NCI-H460 (cell line): Measurements from ENCODE around the gene GNS. TPM values are rescaled to one million over a fixed set of nuclear protein-coding genes. Genes with fewer than 3 reads are reported as not detected.
"Not testable (repeated sequence)": the region's sequence is repeated elsewhere in the genome, so short reads cannot be mapped to it uniquely, and the experiment has no call there.

Source experiments
- DNase-seq: peaks from one replicate; pipeline ENCODE4 v3.0.0-alpha.2; 2016; ENCODE audit warnings: low read depth; ENCODE audit errors: extremely low read depth
- total RNA-seq: library from RNA; depleted of rRNA; stranded (reverse); fragments of >200 nt; shearing (Covaris generic); gene quantifications from 2 replicates; pipeline ENCODE4 v1.2.3, GENCODE V29; 2014

GNS gene
- total RNA-seq, 1 experiment from 2014 or later: 139 TPM

DNA sequence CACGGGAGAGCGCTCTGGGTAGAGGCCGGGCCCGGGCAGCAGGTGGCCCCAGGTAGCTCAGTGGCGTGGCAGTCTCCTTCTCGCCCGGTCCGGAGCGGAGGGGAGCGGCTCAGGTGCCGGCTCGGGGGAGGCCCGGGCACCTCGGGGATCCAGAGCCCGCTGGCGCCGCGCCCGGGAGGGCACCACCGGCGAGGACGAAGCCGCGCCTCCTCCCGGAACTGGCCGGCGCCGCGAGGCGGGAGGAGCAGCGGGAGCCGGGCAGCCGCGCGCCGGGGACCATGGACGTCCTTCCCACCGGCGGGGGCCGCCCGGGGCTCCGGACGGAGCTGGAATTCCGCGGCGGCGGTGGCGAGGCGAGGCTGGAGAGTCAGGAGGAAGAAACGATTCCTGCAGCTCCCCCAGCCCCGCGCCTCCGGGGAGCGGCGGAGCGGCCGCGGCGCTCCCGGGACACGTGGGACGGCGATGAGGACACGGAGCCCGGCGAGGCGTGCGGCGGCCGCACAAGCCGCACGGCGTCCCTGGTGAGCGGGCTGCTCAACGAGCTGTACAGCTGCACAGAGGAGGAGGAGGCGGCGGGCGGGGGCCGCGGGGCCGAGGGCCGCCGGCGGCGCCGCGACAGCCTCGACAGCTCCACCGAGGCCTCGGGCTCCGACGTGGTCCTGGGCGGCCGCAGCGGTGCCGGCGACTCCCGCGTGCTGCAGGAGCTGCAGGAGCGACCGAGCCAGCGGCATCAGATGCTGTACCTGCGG lies 21.5 kb upstream of the GNS start:
- no peak for DNase-seq

- no peak for DNase-seq
These were observed 20.9 kb upstream of the GNS start for GRCh38 chr12:64780132-64780530.

- DNase-seq: no peak
These were observed 20.3 kb upstream of the GNS start for GRCh38 chr12:64779354-64779974.

DNA sequence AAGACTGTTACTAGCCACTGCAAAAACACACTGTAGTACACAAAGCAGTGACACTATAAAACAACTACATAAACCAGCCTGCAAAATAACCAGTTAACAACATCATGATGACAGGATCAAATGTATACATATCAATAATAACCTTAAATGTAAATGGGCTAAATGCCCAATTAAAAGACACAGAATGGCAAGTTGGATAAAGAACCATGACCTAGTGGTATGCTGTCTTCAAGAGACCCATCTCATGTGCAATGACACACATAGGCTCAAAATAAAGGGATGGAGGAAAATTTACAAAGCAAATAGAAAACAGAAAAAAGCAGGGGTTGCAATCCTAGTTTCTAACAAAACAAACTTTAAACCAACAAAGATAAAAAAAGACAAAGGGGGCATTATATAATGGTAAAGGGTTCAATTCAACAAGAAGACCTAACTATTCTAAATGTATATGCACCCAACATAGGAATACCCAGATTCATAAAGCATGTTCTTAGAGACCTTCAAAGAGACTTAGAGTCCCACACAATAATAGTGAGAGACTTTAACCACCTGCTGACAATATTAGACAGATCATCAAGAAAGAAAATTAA lies 16.0 kb upstream of the GNS start:
- not testable (repeated sequence) for DNase-seq

- DNase-seq: no peak
These were observed 14.2 kb upstream of the GNS start for GRCh38 chr12:64773386-64773785.

- DNase-seq: no peak
These were observed 8.3 kb upstream of the GNS start for GRCh38 chr12:64767495-64767894.

DNA sequence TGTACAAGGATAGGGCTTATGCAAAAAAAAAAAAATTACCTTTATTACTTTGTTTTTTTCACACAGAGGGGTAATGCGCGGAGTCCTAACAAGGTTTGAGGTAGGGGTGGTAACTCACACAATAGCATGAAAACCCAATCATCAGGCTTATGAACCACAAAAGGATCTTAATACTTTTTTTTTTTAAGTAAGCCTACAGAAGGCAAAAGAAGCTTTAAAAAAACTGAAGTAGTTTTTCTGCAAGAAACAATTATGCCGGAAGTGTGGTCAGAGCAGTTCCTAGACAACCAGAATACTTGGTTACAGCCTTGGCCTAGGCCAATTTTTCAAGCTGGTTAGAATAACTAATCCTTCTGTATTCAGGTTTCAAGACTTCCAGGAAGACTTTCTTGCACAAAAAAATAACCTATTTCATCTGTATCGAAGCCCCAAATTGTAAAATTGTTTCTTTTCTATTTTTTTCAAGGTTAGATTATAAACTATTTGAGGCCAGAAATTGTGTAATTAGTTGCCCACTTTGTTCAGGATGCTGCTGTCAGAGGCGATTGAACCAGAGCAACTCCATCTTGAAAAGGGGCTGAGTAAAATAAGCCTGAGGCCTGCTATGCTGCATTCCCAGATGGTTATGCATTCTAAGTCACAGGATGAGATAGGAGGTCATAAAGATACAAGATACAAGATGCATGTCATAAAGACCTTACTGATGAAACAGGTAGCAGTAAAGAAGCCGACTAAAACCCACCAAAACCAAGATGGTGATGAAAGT lies 1.8 kb upstream of the GNS start:
- DNase-seq: no peak

DNA sequence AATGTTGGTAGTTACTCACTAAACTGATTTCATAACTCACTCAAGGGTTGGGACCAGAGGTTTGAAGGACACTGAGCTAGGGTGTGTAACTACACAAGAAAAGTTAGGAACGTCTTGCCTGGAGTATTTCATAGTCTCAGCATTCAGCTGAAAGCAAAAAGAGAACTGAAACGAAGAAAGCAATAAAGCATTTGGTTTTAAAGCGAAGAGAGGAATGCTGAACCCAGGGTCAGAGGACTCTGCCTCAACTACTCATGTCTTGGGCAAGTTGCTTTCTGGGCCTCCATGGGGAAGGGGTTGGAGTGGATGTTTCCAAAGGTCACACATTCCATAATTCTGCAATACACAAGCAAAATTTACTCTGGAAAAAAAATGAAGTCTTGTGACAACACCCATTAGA lies 1.4 kb downstream of the GNS start:
- DNase-seq: no peak

DNA sequence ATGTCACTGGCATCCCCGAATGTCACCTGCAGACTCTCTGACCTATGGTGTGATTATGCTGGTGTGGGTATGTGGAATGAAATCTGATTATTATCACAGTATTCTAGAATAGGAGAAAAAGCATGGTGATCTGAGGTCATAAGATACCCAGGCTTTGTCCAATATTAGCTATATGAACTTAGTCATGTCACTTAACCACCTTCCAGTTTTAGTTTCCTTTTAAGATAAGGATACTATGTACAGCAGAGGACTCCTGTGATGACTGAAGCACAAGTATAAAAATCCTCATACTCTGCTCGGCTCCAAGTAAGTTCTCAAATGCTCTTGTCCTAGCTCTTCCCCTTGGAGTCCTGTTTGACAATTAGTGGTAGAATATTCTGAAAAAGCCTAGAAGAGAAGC lies 2.8 kb downstream of the GNS start:
- DNase-seq: no peak

DNA sequence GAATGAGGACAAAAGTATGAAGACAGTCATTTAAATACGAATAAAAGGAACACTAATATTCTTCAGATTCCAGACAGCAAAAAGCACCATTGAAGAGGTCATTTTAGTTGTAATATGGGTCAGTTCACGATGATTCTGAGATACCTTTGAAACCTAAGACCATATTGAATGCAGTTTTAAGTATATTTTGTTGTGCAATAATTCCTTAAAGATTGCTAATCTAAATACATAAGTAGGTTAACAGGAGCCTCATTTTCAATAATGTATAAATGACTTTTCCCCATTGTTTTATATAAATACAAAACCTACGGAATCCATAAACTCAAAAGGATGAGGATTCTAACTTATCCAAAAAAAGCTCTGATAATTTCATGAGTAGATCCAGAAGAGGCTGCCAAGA lies 5.8 kb downstream of the GNS start:
- DNase-seq: no peak

- DNase-seq: no peak
These were observed 6.4 kb downstream of the GNS start for GRCh38 chr12:64752833-64753238.

GRCh38 chr12:64752032-64752431 lies 7.2 kb downstream of the GNS start:
- no peak for DNase-seq

- DNase-seq: no peak
These were observed 9.6 kb downstream of the GNS start for GRCh38 chr12:64749461-64750200.

GRCh38 chr12:64747695-64748094 lies 11.5 kb downstream of the GNS start:
- no peak for DNase-seq

- no peak for DNase-seq
These were observed 12.5 kb downstream of the GNS start for GRCh38 chr12:64746663-64747062.

DNA sequence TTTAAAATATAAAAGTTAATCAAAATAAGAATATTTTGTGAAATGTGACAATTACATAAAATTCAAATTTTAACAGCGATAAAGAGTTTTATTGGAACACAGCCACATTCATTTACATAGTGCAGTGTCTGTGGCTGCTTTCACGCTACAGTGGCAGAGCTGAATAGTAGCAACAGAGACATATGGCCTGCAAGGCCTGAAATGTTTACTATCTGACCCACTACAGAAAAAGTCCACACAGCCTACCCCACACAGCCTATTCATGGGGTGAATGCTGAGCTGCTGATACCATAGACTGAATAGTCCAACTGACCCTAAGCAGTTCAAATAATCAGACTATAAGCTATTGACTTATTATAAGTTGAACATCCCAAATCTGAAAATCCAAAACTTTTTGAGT lies 13.2 kb downstream of the GNS start:
- no peak for DNase-seq

DNA sequence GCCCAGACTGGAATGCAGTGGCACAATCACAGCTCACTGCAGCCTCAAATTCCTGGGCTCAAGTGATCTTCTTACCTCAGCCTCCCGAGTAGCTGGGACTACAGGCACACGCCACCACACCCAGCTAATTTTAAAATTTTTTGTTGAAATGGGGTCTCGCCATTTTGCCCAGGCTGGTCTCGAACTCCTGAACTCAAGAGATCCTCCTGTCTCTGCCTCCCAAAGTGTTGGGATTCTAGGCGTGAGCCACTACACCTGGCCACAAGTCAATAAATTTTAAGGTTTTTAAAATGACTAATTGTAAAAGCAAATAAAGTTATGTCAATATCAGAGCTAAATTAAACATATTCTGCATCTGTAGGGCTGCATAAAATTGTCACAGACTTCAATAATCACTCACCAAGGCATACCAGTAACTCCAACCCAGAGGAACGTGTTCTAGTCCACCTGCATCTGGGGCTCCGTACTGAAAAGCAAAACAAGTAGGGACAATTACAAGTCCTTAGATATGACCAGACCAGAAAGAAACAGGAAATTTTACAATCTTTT lies 13.9 kb downstream of the GNS start:
- DNase-seq: no peak

DNA sequence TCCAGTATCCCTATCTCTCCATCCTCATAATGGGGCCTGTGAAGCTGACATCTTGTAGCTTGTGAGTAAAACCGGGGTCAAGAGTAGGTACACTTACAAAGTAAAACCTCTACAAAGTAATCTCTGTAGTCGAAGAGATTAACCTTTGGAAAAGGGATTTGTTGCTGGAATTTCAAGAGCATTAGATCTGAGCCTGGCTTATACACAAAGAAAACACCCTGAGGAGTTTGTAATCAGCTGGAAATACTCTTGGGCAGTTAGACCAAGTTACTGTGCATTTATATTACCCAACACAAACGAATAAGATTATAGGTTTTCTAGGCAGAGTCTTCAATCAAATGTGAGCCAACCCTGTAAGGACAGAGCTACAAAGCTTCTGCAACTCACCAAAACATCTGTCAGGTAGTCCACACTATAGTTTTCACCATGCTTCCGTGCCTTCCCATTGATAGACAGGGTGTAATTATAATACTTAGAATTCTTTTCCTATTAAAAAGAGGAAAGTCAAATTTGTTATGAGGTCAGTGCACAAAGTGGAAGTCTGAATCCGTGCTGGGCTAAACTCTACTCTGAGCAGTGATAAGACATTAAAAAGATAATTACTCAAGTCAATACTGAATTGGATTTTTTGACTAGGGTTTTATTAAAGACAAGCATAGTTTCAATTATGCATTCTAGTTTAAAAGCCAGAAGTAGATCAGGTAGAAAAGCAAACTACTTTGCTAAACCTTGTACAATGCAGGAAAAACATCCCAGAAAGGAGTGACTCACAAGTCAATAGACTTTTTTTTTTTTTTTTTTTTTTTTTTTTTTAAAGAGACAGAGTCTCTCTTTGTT lies 14.6 kb downstream of the GNS start:
- no peak for DNase-seq

GRCh38 chr12:64743206-64743605 lies 16.0 kb downstream of the GNS start:
- no peak for DNase-seq

- no peak for DNase-seq
These were observed 16.8 kb downstream of the GNS start for GRCh38 chr12:64742416-64742815.
